GM21423 (cell line): ENCODE measurements around the gene PDE6B.
"Not testable (repeated sequence)": the region's sequence is repeated elsewhere in the genome, so short reads cannot be mapped to it uniquely, and the experiment has no call there.

ENCODE experiments used
- ATAC-seq: cut with Tn5 transposase; IDR thresholded peaks from one replicate; pipeline ENCODE4 v1.9.1; 2021; ENCODE audit warnings: mild to moderate bottlenecking, moderate library complexity; ENCODE audit not compliant: unreplicated experiment

PDE6B gene

DNA sequence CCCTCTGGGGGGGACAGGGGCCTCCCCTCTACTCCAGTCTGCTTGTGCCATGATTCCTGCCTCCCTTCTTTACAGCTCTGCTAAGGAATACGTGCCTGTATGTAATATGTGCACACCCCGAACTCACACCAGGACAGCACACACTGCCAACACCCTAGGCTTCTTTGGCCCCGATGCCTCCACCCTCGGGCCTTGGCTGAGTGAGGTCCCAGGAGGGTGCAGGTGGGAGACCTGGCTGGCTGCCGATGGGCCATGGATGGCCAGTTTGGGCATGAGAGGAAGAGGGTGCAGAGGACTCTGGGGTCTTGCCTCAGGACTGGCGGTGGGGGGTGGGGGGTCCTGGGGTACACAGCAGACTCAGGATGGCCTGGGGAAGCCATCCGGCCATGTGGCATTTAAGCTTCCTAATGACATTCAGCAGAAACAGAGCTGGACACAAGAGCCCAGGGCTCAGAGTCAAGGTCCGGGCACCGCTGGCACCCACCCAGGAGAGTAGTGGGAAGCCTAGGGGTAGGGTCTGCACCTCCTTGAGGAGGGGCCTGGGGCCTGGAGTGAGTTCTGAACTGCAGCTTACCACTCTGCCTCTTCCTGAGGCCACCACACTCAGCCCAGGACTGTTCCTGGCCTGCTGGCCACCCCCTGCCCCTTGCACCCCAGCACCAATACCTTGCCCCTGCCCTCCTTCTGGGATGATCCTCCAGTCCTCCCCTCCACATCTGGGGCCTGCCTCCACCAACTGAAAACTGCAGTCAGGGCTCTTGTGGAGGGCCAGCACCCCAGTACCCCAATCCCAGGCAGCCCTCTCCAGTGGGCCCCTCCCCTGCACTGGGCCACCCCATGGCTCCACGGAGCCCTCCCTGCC is 78.2 kb downstream of the PDE6B start:
- no peak for ATAC-seq

DNA sequence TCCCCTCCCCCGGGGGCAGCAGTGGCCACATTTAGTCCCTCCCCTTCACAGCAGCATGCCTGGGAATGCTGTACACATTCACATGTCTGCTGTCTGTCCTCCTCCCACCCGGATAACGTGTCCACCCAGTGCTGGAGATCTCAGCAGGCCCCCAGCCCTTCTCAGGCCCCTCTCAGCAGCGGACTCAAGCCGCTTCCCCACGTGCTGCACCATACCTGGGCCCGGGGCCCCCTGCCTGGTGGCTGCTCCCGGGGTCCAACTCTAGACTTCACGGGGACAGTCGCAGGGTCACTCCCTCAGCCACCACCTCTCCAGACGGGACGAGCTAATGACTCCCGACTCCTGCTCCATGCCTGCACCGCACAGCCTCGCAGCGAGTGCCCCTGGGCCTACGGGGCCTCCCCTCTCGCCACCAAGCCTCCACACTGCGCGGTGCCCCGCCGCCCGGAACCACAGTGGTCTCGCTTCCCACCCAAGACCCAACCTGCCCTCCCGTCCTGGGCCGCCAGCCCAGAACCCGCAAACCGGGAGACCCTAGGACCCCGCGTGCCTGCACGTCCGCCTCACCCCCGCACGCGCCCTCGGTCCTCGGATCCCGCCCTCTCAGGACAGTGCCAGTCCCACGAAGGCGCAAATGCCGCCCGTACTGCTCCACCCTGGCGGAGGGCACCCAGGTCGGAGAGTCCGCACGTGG is 79.0 kb downstream of the PDE6B start:
- ATAC-seq: no peak

DNA sequence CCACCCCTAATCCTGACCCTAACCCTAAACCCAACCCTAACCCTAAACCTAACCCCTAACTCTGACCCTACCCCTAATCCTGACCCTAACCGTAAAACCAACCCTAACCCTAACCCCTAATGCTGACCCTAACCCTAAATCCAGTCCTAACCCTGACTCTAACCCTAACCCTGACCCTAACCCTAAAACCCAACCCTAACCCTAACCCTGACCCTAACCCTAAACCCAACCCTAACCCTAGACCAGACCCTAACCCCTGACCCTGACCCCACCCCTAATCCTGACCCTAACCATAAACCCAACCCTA is 79.6 kb downstream of the PDE6B start:
- ATAC-seq: no peak

DNA sequence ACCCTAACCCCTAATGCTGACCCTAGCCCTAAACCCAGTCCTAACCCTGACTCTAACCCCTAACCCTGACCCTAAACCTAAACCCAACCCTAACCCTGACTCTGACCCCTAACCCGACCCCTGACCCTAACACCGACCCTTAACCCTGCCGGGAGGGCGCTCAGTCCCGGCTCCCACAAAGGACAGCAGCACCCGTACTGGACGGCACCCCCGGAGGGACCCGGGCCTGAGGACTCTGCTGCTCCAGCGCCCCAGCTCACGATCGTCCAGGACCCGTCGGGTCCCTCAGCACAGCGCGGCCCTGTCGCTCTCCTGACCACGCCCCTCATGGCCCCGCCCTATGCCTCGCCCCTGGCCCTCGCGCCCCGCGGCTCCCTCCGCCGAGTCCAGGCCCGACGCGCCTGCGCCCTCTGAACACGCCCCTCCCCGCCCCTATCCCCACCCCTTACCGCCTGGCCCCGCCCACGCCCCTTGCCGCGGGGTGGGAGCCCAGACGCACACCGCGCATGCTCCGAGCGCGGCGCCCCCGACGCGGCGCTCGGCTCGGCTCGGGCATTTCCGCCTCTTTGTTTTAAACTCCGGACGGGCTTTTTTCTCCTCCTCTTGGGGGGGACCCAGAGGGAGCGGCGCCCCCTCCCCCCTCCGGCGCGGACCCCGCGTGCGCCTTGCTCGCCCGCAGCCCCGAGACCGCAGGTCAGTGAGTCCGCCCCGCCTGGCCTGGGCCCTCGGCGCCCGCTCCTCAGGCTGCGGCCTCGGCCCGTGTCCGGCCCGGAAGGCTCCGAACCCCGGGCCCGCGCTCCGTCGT is 80.1 kb downstream of the PDE6B start, which contains the start of gene PCGF3:
PCGF3 (plus strand) TSS at position 555 of the 805 bp plus-strand sequence. CDS start 27,849 bp downstream, outside the sequence.
- ATAC-seq: peak; percentile 88

DNA sequence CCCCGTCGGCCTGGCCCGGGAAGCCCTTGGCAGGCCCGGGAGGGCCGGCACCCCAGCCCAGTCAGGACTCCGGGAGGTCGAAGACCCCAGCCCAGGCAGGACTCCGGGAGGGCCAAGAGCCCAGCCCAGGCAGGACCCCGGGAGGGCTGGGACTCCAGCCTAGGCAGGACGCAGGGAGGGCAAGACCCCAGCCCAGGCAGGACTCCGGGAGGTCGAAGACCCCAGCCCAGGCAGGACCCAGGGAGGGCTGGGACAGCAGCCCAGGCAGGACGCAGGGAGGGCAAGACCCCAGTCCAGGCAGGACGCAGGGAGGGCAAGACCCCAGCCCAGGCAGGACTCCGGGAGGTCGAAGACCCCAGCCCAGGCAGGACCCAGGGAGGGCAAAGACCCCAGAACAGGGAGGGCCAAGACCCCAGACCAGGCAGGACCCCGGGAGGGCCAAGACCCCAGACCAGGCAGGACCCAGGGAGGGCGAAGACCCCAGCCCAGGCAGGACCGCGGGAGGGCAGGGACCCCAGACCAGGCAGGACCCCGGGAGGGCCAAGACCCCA is 80.8 kb downstream of the PDE6B start:
- not testable (repeated sequence) for ATAC-seq

DNA sequence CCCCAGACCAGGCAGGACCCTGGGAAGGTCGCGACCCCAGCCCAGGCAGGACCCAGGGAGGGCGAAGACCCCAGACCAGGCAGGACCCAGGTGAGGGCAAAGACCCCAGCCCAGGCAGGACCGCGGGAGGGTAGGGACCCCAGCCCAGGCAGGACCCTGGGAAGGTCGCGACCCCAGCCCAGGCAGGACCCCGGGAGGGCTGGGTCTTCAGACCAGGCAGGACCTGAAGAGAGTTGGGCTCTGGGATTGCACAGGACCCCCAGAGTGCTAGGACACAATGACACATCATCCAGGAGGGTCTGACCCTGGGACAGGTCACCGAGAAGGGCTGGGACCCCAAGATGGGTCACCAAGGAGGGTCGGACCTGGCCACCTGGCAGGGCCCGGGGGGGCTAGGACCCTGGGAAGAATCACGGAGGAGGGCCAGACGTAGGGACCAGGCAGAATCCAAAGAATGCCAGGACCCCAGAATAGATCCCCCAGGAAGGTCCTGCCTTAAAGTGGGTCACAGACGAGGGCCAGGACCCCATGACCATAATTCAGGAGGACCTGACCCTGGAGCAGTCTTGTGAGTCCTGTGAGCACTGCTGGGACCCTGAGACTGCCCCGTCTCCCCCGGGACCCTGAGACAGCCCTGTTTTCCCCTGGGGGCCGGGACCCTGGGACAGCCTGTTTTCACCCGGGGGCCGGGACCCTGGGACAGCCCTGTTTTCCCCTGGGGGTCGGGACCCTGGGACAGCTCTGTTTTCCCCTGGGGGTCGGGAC is 81.6 kb downstream of the PDE6B start:
- no peak for ATAC-seq

DNA sequence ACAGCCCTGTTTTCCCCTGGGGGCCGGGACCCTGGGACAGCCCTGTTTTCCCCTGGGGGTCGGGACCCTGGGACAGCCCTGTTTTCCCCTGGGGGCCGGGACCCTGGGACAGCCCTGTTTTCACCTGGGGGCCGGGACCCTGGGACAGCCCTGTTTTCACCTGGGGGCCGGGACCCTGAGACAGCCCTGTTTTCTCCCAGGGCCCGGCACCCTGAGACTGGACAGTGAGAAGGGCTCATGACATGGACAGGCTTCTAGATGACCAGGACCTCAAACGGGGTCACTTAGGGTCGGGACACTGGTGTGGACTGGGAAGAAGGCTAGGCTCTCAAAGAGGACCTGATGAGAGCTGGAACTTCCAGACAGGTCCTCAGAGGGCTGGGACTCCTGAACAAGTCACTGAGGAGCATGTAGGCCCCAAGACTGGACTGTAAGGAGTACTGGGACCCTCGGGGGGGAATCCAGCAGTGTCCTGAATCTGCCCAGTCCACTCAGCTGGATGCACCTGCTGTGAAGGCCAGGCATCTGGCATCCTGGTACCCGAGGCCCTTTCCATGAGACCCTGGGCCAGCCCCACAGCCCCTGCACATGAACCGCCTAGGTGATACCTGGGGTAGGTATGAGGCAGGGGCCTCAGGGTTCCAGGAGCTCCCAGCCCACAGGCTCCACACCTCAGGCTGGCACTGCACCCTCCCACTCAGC is 82.7 kb downstream of the PDE6B start:
- ATAC-seq: no peak

DNA sequence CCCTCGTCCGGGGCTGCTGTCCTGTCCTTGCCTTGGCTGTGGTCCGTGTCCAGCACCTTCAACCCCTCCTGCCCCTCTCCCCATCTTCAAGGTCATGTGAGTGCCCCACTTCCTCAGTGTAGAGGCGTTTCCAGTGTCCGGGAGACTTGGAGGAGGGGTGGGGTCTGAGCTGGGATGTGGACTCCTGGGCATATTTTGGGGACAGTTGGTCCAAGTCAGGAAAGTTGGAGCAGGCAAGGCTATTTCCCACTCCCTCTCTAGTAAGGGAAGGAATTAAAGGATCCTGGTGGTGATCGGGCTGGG is 83.2 kb downstream of the PDE6B start:
- ATAC-seq: no peak

DNA sequence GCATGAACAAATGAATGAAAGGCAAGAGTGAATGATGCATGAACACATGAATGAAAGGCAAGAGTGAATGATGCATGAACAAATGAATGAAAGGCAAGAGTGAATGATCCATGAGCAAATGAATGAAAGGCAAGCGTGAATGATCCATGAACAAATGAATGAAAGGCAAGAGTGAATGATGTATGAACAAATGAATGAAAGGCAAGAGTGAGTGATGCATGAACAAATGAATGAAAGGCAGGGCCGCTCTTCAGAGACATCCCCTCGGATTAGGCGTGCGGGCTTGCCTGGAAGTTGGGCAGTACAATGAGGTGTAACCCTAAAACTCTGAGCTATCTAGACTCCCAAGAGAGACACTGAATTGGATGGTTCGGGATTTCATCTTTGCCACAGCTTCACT is 84.0 kb downstream of the PDE6B start:
- no peak for ATAC-seq

DNA sequence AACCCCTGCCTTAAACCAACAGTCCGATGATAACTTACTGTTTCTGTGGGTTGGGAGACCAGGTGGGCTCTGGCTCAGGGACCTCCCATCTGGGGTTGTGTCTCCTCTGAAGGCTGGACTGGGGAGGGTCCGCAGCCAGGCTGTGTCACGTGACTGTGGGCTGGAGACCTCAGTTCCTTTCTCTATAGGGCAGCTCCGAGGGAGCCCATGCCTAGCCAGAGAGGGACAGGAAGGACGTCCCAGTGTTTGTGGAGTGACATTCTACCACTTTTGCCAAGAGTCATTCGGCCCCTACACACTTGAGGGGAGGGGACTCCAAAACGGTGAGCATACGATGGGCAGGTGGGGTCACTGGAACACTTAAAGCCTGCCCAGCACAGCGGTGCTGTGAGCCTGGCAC is 84.7 kb downstream of the PDE6B start:
- no peak for ATAC-seq

DNA sequence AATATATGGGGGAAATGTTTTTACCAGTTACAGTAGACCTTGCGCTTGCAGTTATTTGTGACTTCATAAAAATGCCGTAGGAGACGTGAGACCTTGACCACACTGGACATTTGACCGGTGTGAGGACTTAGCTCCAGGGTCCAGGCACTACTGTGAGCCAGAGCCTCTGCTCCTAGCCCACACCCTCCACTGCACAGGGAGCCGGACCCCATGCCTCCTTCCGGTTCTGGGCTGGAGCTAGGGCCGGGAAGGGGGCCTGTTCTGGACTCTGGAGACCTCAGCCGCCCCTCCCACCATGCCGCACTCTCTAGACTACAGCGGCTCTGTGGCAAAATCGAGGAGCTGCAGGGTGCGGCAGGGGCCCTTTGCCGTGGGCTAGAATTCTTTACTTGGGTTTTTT is 85.5 kb downstream of the PDE6B start:
- no peak for ATAC-seq

DNA sequence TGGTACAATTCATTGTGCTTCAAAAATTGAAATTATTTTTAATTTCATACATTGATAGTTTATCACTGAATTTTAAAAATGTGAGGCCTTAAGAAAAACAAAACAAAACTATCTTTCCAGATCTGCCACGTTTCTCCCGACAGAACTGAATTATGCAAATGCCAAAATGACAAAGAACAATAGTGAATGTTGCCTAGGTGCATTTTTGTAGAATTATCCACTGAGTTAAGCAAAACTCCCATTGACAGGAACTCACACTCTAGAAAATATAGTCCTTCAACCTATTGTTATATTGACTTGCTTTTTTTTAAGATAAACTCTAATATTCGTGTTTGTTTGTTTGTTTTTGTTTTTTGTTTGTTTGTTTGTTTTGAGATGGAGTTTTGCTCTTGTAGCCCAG is 86.7 kb downstream of the PDE6B start:
- no peak for ATAC-seq

DNA sequence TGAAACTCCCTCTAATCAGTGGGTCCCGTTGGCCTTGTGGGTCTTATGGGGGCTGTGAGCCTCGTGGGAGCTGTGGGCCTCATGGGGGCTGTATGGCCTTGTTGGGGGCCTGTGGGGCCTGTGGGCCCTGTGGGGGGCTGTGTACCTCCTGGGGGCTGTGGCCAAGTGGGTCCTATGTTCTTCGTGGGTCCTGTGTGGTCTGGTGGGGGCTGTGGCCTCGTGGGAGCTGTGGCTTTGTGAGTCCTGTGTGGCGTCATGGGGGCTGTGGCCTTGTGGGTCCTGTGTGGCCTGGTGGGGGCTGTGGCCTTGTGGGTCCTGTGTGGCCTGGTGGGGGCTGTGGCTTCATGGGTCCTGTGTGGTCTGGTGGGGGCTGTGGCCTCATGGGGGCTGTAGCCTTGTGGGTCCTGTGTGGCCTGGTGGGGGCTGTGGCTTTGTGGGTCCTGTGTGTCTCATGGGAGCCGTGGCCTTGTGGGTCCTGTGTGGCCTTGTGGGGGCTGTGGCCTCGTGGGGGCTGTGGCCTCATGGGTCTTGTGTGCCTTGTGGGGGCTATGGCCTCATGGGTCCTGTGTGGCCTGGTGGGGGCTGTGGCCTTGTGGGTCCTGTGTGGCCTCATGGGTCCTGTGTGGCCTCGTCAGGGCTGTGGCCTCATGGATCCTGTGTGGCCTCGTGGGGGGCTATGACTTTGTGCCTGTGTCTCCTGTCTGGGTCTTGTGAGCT is 87.7 kb downstream of the PDE6B start:
- ATAC-seq: no peak

DNA sequence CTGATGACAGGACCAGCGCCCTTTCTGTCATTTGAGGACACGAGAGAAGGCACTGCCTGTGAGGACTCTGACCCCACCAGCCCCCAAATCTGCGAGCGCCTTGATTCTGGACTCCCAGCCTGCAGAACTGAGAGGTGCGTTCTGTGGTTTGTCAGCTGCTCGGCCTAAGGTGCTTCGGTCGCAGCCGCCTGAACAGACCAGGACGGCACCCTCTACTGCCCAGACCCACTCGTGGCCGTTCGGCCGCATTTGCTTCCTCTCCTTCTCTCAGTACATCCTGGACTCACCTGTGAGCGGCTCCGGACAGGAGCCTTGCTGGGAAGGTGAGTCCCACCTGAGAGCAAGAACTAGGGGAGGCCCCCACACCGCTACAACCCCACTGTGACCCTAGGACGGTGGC is 88.7 kb downstream of the PDE6B start:
- ATAC-seq: no peak

DNA sequence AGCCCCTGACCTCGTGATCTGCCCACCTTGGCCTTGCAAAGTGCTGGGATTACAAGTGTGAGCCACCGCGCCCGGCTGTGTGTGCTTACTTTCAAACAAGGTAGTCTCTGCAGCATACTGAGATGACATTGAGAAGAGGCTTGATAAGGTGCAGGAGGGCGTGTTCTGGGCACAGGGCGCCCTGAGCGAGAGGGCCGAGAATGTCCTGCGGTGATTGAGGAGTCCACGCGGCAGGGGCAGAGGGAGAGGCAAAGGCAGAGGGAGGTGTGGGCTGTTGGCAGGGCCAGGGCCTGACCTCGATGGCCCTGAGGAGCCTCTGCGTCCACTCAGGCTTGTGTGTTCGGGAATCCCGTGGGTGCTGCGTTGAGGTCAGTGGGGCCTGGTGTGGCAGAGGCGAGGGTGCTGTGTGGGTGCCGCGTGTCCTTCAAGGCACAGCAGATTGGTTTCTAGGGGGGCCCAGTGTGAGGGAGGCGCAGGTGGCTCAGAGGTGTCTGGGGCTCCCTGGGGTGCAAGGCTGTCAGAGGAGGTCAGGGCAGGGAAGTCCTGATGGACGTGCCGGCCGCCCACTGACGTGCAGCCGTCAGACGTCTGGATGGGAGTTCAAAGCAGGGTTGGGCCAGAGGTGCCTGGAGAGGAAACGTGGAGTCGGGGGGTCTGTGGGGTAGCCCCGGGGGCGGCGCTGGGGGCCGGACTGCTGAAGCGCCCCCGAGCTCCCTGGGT is 92.4 kb downstream of the PDE6B start:
- ATAC-seq: no peak

DNA sequence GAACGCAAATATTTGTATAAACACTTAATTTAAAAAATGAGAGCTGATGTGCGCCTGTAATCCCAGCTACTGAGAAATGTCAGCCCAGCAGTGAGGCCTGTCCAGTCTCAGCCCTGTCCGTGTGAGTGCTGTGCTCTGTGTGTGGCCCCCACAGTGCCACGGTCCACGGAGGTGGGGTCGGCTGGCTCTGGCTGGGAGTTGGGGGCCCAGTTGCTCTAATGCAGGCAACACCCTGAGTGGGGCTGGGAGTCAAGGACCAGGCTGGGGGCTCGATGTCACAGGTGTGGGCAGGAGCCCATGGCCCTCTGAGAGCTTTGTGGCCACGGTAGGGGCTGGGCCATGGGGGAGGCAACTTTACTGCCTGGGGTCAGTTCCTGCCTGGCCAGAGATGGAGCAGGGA is 93.1 kb downstream of the PDE6B start:
- ATAC-seq: no peak
